DND-41 (cell line): ENCODE data around the gene ARMC2.

Source experiments
- ATAC-seq: fragments of 200-7000 bp; cut with Tn5 transposase; 3 replicates; pipeline ENCODE4 v1.9.1; 2021; ENCODE audit warnings: low read depth; ENCODE audit not compliant: insufficient read depth
- DNase-seq: peaks from one replicate; pipeline ENCODE4 v3.0.0-alpha.2; 2020
- H2AFZ ChIP-seq: 2 replicates; pipeline ENCODE4 v1.6.0; 2012; ENCODE audit warnings: low read depth, low read length
- H3K27ac ChIP-seq: 2 replicates; pipeline ENCODE4 v1.5.1; 2012; ENCODE audit warnings: low read length, inconsistent platforms
- H3K27me3 ChIP-seq: fragments of 200-600 bp; sonication (generic); 2 replicates; pipeline ENCODE4 v1.6.0; 2012; ENCODE audit warnings: low read length, mild to moderate bottlenecking, inconsistent platforms; ENCODE audit not compliant: insufficient read depth, poor library complexity
- H3K36me3 ChIP-seq: 2 replicates; pipeline ENCODE4 v1.5.1; 2012; ENCODE audit warnings: low read length, inconsistent platforms; ENCODE audit not compliant: insufficient read depth
- H3K4me1 ChIP-seq: 2 replicates; pipeline ENCODE4 v1.5.1; 2012; ENCODE audit warnings: mild to moderate bottlenecking, low read length; ENCODE audit not compliant: insufficient read depth
- H3K4me2 ChIP-seq: 2 replicates; pipeline ENCODE4 v1.6.0; 2012; ENCODE audit warnings: mild to moderate bottlenecking, moderate library complexity, low read length, inconsistent platforms; ENCODE audit not compliant: insufficient read depth
- H3K4me3 ChIP-seq, 2 experiments: fragments of 200-600 bp in 1 of 2; shearing (Covaris generic) in 1 of 2; 2 replicates each; pipeline ENCODE4 v1.5.1; 2012 to 2016; ENCODE audit warnings: inconsistent platforms in 2 of 2, low read length in 2 of 2, mild to moderate bottlenecking in 2 of 2, low read depth in 1 of 2, moderate library complexity in 1 of 2
- H3K79me2 ChIP-seq: 2 replicates; pipeline ENCODE4 v1.6.0; 2012; ENCODE audit warnings: low read length, inconsistent platforms; ENCODE audit not compliant: insufficient read depth
- H3K9ac ChIP-seq: 2 replicates; pipeline ENCODE4 v1.6.0; 2012; ENCODE audit warnings: low read depth, mild to moderate bottlenecking, inconsistent platforms, low read length, moderate library complexity
- H3K9me3 ChIP-seq: 2 replicates; pipeline ENCODE4 v1.5.1; 2012; ENCODE audit warnings: low read length, moderate library complexity, mild to moderate bottlenecking, inconsistent platforms; ENCODE audit not compliant: insufficient read depth, severe bottlenecking
- H4K20me1 ChIP-seq: 2 replicates; pipeline ENCODE4 v1.6.0; 2012; ENCODE audit warnings: low read length; ENCODE audit not compliant: insufficient read depth
- CTCF ChIP-seq: IDR thresholded peaks from 2 replicates; pipeline ENCODE4 v1.5.1; 2012; ENCODE audit warnings: borderline replicate concordance, low read length, moderate library complexity, mild to moderate bottlenecking; ENCODE audit not compliant: poor library complexity, severe bottlenecking; ENCODE audit errors: extremely low read depth
- EZH2 ChIP-seq: IDR thresholded peaks from 3 replicates; pipeline ENCODE4 v1.6.1; 2012; ENCODE audit warnings: borderline replicate concordance, low read depth, mild to moderate bottlenecking, moderate library complexity, low read length, inconsistent platforms; ENCODE audit not compliant: severe bottlenecking

ARMC2 gene

DNA sequence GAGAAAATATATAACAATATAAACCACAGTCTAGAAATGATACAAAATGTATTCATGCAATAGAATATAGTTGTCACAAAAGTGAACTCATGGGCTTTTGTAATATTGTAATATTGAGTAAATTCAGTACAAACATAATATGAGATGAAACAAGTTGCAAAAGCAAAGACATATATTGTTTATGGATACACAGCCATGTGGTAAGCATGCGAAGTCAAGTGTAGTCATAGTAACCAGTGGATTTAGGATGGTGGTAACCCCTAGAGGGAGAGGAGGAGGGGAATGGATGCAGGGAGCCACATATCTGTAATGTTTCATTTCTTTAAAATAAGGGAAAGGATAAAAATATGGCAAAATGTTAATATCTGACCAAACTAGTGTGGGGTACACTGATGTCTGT, 47.3 kb downstream of the ARMC2 start:
- Histone ChIP-seq H3K27me3 (no peaks in the 10 kb centered on the region), H3K9ac (no peak overlapping the region; the same call in 1 of the 2 replicates)

DNA sequence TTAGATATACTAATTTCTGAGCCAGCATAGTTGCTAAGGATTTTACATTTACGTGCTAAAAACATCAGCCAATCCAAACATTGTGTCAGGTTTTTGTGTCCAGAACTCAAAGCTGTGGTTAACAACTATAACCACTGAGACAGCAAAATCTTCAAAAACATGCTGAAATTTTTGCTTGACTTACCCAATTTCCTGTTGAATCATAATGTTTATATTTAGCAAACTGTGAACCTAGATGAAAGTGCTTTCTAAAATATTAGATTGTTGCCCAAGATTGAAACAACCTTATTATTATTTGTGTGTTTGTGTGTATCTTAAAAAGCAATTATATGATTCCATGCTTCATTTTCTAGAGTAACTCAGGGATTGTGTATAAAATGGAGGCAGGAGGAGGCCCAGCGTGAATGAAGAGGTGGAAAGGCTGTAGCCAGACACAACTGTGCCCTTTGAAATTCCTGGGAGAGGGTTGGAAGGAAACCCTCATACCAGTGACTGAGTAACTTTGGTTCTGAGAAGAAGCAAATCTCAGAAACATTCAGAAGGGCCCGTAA, 48.0 kb downstream of the ARMC2 start:
- H3K27me3 ChIP-seq: no peaks in the 10 kb centered on the region
- H3K9me3 ChIP-seq: no peaks in the 10 kb centered on the region
- no peaks in the 10 kb centered on the region for H4K20me1 ChIP-seq
- no peak overlapping the region for H3K4me3 ChIP-seq
- DNase-seq (no peak), ATAC-seq (peak; percentile 82)
- no peak overlapping the region for H2AFZ ChIP-seq
- peak overlapping the region; percentile 63 for H3K27ac ChIP-seq
- TF ChIP-seq EZH2 (no peak), CTCF (no peak)
- peak overlapping the region; percentile 13; the same call in 1 of the 2 replicates for H3K4me2 ChIP-seq
- H3K79me2 ChIP-seq: no peaks in the 10 kb centered on the region
- no peak overlapping the region; the same call in 1 of the 2 replicates for H3K9ac ChIP-seq
- H3K4me1 ChIP-seq: peaks cover 24% of the 10 kb centered on the region
- no peaks in the 10 kb centered on the region for H3K36me3 ChIP-seq

More for the DNA sequence above, 47.3 kb downstream of the ARMC2 start:
- TF ChIP-seq CTCF (no peak), EZH2 (no peak)
- H3K4me3 ChIP-seq: no peak overlapping the region
- no peaks in the 10 kb centered on the region for H3K36me3 ChIP-seq
- H3K79me2 ChIP-seq: no peaks in the 10 kb centered on the region
- H3K4me2 ChIP-seq: peak overlapping the region; percentile 13; the same call in 1 of the 2 replicates
- H3K27ac ChIP-seq: peak overlapping the region; percentile 47; the same call in 1 of the 2 replicates
- H4K20me1 ChIP-seq: no peaks in the 10 kb centered on the region
- peak; percentile 47 for ATAC-seq
- H3K4me1 ChIP-seq: peaks cover 24% of the 10 kb centered on the region
- DNase-seq: no peak
- H2AFZ ChIP-seq: no peak overlapping the region
- no peaks in the 10 kb centered on the region for H3K9me3 ChIP-seq

DNA sequence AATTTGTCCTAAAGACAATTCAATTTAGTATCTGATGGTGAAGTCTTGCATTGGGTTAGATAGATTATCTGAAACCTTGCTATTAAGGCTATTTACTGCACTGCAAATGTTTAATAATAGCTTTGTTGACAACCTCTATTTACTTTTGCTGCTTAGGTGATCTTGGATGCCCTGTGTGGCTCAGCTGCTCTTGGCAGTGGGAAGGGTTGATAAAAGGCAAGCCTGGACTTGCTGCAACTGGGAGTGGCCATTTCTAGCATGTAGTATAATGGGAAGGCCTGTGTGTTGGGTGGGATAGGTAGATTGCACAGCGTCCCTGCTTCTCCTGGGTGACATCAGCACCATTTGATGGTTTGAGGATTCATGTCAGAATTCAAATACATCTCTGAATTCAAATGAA, 49.1 kb downstream of the ARMC2 start:
- H3K27ac ChIP-seq: no peak overlapping the region
- no peak overlapping the region for H3K4me3 ChIP-seq
- no peaks in the 10 kb centered on the region for H4K20me1 ChIP-seq
- no peak overlapping the region for H2AFZ ChIP-seq
- H3K4me2 ChIP-seq: no peak overlapping the region
- H3K9me3 ChIP-seq: no peaks in the 10 kb centered on the region
- peaks cover 32% of the 10 kb centered on the region for H3K4me1 ChIP-seq
- H3K9ac ChIP-seq: no peak overlapping the region
- TF ChIP-seq CTCF: no peak
- TF ChIP-seq EZH2: no peak
- no peaks in the 10 kb centered on the region for H3K36me3 ChIP-seq
- ATAC-seq: no peak
- no peak for DNase-seq
- no peaks in the 10 kb centered on the region for H3K27me3 ChIP-seq
- no peaks in the 10 kb centered on the region for H3K79me2 ChIP-seq

DNA sequence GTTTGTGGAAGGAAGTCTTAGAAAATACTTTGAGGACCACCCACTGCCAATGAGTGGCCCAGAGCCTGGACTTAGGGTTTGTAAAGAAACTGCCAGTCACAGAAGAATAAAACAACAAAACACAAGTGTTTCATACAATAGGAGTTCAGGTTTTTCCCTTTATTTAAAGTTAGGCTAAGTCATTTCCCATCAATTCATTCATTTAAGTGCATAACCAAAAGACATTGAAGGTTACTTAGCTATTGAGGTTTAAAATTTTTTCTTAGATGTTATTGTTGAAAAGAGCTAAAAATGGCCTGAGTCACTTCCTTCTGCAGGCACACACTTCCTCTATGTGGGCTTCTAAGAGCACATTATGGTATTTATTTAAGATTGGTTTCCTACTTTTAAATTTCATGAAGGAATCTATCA, 54.2 kb downstream of the ARMC2 start:
- peak overlapping the region; percentile 17 for H2AFZ ChIP-seq
- H3K27ac ChIP-seq: peak overlapping the region; percentile 31; the same call in 1 of the 2 replicates
- no peak overlapping the region for H3K9ac ChIP-seq
- H3K4me1 ChIP-seq: peaks cover 14% of the 10 kb centered on the region
- no peak overlapping the region for H3K4me3 ChIP-seq
- no peak for DNase-seq
- H3K9me3 ChIP-seq: no peaks in the 10 kb centered on the region
- ATAC-seq: peak; percentile 66
- H4K20me1 ChIP-seq: no peaks in the 10 kb centered on the region
- no peak overlapping the region for H3K4me2 ChIP-seq
- no peak for TF ChIP-seq CTCF
- TF ChIP-seq EZH2: no peak
- H3K36me3 ChIP-seq: no peaks in the 10 kb centered on the region
- no peaks in the 10 kb centered on the region for H3K27me3 ChIP-seq
- H3K79me2 ChIP-seq: no peaks in the 10 kb centered on the region
